Kidney (tissue), 14 donors: Measurements from ENCODE around the gene TAF1. TPM values are rescaled to one million over a fixed set of nuclear protein-coding genes. Genes with fewer than 3 reads are reported as not detected.

Source experiments
- DNase-seq, 5 donors: peaks; one replicate each; pipeline ENCODE4 v3.0.0-alpha.2; 2013 to 2020
- FAIRE-seq: peaks from 2 replicates; lab custom pipeline; 2012; peaks lifted over from hg19 to GRCh38; lab: Jason Lieb, UNC
- H3K27ac ChIP-seq, 2 donors: one replicate each; pipeline ENCODE4 v1.7.0; 2013; ENCODE audit warnings: low read depth in 2 of 2, low read length in 2 of 2, inconsistent platforms in 1 of 2
- H3K27me3 ChIP-seq: one replicate; pipeline ENCODE4 v1.7.1; 2013; ENCODE audit warnings: low read length, inconsistent platforms; ENCODE audit not compliant: control insufficient read depth, insufficient read depth
- H3K36me3 ChIP-seq, 3 donors: one replicate each; pipeline versions ENCODE4 v1.7.0 to v1.7.1; 2013; ENCODE audit warnings: low read length in 3 of 3, control low read depth in 1 of 3, inconsistent platforms in 1 of 3; ENCODE audit not compliant: insufficient read depth in 3 of 3, control insufficient read depth in 2 of 3
- H3K4me1 ChIP-seq, 3 donors: one replicate each; pipeline versions ENCODE4 v1.7.0 to v1.7.1; 2013; ENCODE audit warnings: low read length in 3 of 3, inconsistent platforms in 1 of 3, low read depth in 1 of 3; ENCODE audit not compliant: control insufficient read depth in 2 of 3, insufficient read depth in 2 of 3
- H3K4me3 ChIP-seq, 3 donors: one replicate each; pipeline versions ENCODE4 v1.7.0 to v1.8.1; 2013; ENCODE audit warnings: low read length in 3 of 3, control low read depth in 1 of 3, inconsistent platforms in 1 of 3
- H3K9ac ChIP-seq, 3 donors: one replicate each; pipeline versions ENCODE4 v1.7.0 to v1.7.1; 2013; ENCODE audit warnings: low read length in 3 of 3, control low read depth in 1 of 3, inconsistent platforms in 1 of 3
- H3K9me3 ChIP-seq, 3 donors: one replicate each; pipeline versions ENCODE4 v1.7.0 to v1.7.1; 2013; ENCODE audit warnings: low read length in 3 of 3, control low read depth in 1 of 3, inconsistent platforms in 1 of 3; ENCODE audit not compliant: control insufficient read depth in 2 of 3, insufficient read depth in 1 of 3
- CTCF ChIP-seq: IDR thresholded peaks from 3 replicates; pipeline ENCODE4 v1.5.1; 2012; ENCODE audit warnings: mild to moderate bottlenecking, moderate library complexity, borderline replicate concordance; ENCODE audit not compliant: insufficient read depth; ENCODE audit errors: extremely low read depth
- intact Hi-C: fragments of 100-400 bp; cut with DNase I; formaldehyde crosslinking; loops from one replicate; pipeline ENCODE4 v1.11.1; 2022
- polyA plus RNA-seq: library from polyadenylated mRNA; stranded (reverse); fragments of 350-450 nt; fragmentation: Illumina TruSeq; extraction: RNeasy Lipid Tissue Mini Kit (QIAGEN cat#74804); gene quantifications from one replicate; pipeline ENCODE4 v1.2.3, GENCODE V29; 2014; ENCODE audit warnings: low read depth, low replicate concordance; ENCODE audit not compliant: insufficient read depth
- total RNA-seq: library from RNA; stranded (reverse); fragmentation: NEBNext Ultra II Directional; extraction: Animal tissue kit (Norgen Biotek cat#: 25700); gene quantifications from one replicate; pipeline ENCODE4 v1.2.1, GENCODE V29; 2021
- donor health status: control.
- donor health status: control.
- donor health status: control.
- donor health status: control.
- donor health status: control.
- donor health status: DM: yes; HTN: yes; CAD: no.
- donor health status: Normal renal cell carcinoma (clear cell type).

The TAF1 gene
- total and polyA plus RNA-seq, 2 donors from 2014 or later: 4.0 to 45.0 TPM

GRCh38 chrX:71364221-71364620, 1.9 kb upstream of the TAF1 start:
- H3K9me3 ChIP-seq: no peaks in the 10 kb centered on the region
- H3K27me3 ChIP-seq: no peaks in the 10 kb centered on the region
- TF ChIP-seq CTCF: no peak
- no peak for FAIRE-seq
- no peak overlapping the region for H3K27ac ChIP-seq
- peaks cover 0 to 7% (median 5%) of the 10 kb centered on the region in 3 donors for H3K4me1 ChIP-seq
- H3K4me3 ChIP-seq: no peak overlapping the region
- DNase-seq: no peak
- H3K36me3 ChIP-seq: no peaks in the 10 kb centered on the region
- intact Hi-C loops: no loop called here
- no peak overlapping the region for H3K9ac ChIP-seq

- peak in 1 of 5 donors; percentile 0 for DNase-seq
- FAIRE-seq: no peak
- H3K4me3 ChIP-seq: peak overlapping the region; percentile 84 to 90 (median 86)
Measured at GRCh38 chrX:71365356-71365874, 742 bp upstream of the TAF1 start.

GRCh38 chrX:71366674-71367256, 608 bp downstream of the TAF1 start:
- Histone ChIP-seq H3K4me3 (peak overlapping the region; percentile 84 to 92 (median 88)), H3K9ac (peak overlapping the region; percentile 55 to 73 (median 69)), H3K4me1 (peaks cover 0 to 7% (median 5%) of the 10 kb centered on the region in 3 donors), H3K27me3 (no peaks in the 10 kb centered on the region), H3K9me3 (no peaks in the 10 kb centered on the region), H3K36me3 (peaks cover 0 to 5% (median 0%) of the 10 kb centered on the region in 3 donors), H3K27ac (peak overlapping the region; percentile 80 to 83)
- FAIRE-seq (no peak), DNase-seq (peak in 3 of 5 donors; percentile 12 to 41 (median 14))
- no peak for TF ChIP-seq CTCF
- intact Hi-C loops: no loop called here

More at GRCh38 chrX:71365356-71365874, 742 bp upstream of the TAF1 start:
- no peaks in the 10 kb centered on the region for H3K9me3 ChIP-seq
- H3K4me1 ChIP-seq: peaks cover 0 to 7% (median 5%) of the 10 kb centered on the region in 3 donors
- H3K27me3 ChIP-seq: no peaks in the 10 kb centered on the region
- H3K27ac ChIP-seq: peak overlapping the region; percentile 82 to 85
- no peaks in the 10 kb centered on the region for H3K36me3 ChIP-seq
- intact Hi-C loops: no loop called here
- TF ChIP-seq CTCF: no peak
- H3K9ac ChIP-seq: peak overlapping the region; percentile 60 to 94 (median 70)
